HG03442 (cell line): ENCODE measurements around the gene FAM83C.
"Not testable (repeated sequence)": the region's sequence is repeated elsewhere in the genome, so short reads cannot be mapped to it uniquely, and the experiment has no call there.

Source experiments
- ATAC-seq: cut with Tn5 transposase; IDR thresholded peaks from one replicate; pipeline ENCODE4 v1.9.1; 2021; ENCODE audit warnings: mild to moderate bottlenecking, moderate library complexity; ENCODE audit not compliant: unreplicated experiment

The FAM83C gene

DNA sequence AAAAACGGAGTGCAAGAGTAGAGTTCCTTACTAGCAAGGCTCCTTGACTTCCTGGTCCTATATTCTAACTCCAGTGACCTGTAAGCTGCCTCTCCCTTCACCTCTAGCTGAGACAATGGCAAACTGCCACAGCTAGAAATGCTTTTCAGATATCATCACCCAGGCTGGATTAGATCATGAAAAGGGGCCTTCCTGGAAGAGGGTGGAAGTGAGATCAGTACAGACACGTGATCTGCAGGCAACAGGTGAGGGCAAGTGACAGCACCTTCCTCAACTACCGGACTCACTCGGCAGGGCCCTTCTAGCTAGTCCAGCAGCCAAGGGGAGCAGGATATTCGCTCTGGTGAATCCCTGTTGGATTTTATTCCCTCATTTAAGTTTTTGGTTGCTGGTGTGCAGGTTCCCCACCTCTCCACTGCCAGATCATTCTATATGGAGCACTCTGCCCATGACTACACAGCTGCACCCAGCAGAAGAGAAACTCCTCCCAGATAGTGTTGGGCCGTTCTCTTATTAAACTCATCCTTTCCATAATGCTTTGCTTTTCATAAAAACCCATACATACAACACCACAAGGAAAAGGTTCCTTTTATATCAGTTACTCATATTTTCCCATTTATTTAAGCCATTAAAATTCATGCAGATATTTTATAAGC lies 26.4 kb upstream of the FAM83C start:
- no peak for ATAC-seq

DNA sequence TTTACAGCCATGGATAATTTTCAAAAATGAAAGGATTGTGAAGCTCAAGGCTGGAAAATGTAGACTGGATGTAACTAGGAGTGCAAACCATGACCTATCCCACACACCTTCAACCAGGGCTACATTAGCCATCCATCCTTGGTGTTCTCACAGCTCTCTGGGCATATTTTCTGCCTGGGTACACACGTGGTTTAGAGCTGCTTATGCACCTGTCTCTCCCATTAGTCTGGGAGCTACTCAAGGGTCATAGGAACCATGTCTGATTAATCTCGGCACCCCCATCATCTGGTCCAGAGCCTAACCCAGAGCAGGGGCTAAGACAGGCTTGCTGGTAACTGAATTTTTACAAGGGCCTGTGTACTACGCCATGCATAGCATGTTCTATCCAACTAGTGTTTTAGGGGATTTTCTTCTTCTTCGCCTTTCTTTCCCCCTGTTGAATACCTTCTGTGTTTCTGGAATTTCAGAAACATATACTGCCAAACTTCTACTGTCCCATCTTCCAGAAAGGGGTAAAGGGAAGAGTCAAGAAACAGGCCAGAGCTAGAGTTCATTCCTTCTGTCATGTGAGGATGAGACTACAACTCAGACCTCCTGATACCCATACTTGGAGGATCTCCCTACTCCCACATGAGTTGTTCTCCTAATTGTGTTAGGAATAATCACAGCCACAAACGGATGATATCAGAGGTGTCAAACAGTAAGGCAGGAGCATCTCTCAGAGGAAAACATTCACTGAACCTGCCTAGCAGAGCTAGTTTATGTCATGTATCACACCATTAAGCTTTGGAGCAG lies 25.4 kb upstream of the FAM83C start:
- ATAC-seq: no peak

DNA sequence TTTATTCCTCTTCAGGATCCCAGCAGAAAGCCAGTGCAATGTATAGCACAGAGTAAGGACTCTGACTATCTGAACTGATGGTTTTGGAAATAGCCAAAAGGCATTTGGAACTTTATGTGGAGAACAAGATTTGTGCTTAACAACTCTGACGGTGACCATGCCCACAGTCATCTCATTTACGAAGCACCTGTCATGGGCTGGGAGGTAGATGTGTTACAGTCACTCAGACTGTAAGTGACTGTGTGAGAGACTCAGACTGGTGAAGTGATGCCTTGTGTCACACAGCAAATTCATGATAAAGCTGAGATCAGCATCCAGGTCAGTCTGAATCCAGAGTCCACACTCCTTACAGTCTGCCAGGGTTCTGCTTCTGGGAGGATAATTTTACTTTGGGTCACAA lies 23.9 kb upstream of the FAM83C start:
- ATAC-seq: no peak

DNA sequence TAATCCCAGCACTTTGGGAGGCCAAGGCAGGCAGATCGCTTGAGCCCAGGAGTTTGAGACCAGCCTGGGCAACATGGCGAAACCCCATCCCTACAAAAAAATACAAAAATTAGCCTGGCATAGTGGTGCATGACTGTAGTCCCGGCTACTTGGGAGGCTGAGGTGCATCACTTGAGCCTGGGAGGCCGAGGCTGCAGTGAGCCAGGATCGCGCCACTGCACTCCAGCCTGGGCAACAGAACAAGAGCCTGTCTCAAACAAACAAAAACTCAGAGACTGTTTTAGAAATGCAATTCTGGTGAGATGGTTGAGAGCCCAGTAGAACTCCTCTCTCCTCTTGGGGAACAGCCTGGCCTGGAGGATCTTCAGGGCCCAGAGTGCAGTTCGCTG lies 23.4 kb upstream of the FAM83C start:
- not testable (repeated sequence) for ATAC-seq

DNA sequence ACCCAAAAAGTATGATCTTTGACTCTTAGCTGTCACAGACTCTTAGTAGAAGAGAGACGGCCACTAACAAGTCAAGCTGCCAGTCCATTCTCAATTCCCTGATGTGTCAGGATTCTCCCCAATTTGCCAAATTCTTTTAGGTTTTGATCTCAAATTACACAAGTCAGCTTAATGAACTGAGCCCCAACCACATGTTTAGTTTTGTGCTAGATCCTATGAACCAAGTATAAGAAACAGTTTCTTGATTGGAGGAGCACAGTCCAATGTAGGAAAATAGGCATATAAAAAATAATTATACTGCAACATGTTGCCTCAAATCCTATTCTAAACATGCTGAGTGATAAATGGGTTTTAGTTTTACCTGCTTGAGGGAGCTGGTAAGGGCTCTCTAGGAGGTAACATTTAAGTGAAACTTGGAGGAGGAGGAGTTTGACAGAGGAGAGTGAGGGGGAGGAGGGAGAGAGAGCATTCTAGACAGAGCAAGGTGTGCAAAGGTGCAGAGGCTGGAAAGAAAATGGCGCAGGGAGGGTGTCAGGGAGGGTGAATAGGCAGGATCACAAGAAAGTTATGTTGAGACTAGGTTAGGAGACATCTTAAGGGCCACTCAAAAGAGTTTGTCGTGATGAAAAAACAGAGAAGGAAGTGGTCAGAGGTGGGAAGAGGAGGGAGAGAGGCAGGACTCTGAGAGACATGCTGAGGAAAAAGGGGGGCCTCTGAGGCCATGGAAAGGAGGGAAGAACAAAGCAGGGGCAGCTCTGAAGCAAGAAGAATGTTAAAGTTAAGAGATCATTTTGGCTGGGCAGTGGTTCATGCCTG lies 22.8 kb upstream of the FAM83C start:
- no peak for ATAC-seq

DNA sequence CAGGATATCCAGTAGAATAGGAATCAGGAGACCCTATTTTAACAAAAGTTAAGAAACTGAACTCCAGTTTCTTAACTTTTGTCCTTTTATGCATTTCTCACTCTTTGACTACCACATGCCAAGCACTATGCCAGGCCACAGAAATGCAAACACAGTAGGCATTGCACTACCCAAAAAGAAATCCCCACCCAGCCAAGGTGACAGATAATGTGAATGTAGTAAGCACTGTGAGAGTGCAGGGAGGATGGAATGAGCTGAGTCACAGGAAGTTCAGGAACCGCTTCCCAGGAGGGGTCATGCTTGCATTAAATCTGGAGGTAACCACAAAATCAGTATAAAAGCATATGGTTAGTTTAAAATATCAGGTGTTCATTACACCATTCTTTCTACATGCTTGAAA lies 20.1 kb upstream of the FAM83C start:
- no peak for ATAC-seq

DNA sequence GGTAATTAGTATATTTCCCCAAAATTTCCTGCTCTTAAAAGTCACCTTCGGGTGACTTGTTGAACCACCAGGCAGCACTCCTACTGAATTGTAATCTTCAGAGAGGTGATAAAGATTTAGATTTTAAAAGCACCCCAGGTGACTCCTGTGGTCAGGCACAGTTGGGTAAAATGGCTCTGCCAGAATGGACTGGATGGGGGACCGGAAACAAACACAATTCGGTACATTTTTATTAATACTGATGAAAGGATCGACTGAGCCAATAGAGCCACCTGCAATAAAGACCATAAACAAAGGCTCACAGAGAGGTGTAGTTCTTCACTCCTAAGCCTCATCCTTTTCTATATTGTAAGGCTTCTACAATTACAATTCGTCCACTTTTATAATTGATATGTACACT lies 19.6 kb upstream of the FAM83C start:
- no peak for ATAC-seq

DNA sequence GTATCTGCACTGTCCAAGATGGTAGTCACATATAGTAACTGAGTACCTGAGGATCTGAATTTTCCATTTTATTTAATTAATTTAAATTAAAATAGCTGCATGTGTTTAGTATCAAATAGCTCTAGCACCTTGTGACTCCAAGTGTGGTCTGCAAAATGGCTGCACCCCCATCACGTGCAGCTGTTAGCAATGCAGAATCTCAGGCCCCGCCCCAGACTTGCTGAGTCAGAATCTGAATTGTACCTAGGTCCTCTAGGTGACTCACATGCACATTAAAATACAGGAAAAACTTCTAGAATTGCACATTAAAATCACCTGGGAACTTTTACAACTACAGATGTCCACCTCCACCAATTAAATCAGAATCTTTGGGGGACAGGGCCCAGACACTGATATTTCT lies 19.2 kb upstream of the FAM83C start:
- ATAC-seq: no peak

DNA sequence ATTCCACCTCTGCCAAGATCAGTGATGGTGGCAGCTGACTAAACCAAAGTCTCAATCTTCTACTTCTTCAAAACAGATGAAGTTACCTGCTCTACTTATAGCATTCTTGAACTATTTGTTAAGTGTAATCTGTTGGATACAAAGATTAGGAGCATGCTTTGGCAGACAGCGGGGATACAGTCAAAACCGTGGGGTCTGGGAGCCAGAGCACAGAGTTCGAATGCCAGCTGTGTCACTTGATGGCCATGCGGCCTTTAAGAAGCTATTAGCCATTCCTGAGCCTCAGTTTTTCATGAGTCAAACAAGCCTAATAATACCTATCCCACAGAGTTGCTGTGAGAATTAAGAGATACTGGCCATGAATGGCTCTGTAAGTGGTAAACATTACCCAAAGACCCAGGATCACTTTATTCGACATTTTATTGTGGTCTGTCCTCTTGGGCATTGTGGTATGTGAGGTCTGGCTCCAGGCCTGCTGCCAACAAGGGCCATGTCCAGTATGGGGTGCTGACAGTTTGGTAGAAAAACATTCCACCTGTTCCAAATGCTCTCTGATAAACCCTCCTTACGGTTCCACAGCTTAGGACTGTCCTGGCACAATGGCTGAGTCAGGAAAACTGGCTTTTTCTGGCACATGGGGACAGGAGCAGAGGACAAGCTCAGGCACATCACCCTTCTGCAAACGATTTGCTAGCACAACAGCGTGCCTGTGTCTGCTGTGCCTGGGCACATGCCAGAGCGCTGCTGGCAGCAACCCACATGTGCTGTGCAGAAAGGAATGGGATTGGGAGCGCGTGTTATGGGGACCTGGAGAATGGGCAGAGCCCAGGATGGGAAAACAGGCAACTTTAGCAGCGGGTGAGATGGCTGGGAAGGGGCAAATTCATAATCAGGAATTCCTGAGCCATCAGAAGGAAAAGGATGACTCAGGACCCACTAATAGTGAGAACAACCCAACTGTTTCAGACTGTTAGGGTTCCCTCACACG lies 15.7 kb upstream of the FAM83C start:
- ATAC-seq: no peak

DNA sequence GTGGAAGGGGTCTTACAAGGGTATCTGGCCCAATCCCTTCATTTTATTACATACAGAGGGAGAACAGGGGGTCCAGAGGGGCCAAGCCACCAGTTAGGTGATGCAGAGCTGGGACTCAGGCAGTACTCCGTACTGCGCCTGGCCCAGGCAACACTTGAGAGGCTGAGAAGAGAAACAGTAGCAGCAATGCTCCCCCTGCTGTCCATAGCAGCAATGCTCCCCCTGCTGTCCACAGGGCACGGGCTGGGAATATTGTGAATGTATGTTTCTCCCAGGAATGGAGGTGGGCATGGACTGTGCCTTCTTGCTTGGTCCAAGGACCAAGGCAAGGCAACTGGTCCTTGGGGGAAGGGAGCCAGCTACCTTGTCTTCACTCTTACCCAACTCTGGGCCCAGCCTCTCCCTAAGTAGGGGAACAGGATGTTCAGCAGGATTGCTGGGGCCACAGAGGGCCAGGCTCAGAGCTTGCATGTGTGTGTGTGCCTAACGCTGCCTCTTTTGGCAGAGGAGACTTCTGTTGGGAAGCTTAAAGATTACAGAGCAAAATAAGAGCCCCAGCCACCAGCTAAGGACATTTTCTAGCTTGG lies 14.8 kb upstream of the FAM83C start:
- no peak for ATAC-seq

DNA sequence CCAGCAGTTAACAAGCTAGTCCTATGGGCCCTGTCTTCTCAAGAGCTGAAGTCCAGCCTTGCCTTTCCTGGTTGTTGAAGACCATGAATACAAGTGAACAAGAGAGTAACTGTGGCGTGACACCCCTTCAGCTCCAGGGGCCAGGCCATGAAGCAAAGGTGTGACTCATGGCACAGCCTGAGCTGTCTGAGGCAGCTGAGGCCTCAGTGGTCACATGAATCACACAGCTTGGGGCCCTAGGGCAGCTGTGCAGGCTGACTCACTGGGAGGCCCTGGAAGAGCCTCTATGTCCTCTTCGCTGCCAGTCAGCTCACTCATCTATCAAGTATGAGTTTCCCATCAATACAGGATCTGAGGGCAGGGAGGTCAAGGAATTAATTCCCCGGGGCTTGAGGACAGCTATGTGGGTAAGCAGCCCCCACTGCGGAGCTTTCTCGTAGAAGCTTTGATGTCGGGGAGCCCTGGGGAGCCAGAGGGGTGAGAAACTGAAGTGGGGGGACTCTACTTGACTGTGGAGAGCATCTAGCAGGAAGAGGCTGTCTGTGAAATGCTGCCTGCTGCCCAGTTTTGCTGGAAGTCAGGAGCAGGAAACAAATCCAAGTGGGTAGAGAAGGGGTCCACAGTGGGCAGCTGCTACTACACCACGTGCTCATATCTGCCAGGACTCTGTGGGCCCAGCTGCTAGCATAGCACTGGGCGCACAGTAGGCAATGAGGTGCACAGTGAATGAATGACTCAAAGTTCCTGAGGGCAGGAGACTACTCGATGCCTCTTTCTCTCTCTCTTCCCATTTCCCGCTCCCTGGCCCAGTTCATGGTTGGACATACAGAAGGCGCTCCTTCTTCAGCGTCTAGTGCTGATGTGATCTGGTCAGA lies 13.7 kb upstream of the FAM83C start:
- no peak for ATAC-seq

DNA sequence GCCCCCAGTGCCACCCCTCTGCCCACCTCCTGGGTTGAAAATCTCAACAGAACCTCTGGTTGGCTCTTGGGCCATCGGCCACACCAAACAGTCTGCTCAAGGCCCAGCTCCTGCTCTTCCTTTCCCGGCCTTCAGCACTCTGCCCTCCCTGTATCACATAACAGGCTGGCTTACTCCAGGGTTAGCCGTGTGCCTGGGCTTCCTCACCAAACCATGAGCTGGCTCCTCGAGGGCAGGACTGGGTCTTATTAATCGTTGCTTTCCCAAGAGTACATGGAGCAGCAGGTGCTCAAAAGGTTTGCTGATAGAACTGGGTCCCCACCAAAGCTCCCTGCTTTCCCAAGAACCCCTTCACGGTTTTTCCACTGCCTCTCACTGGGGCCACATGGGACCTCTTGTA lies 12.7 kb upstream of the FAM83C start:
- ATAC-seq: no peak

DNA sequence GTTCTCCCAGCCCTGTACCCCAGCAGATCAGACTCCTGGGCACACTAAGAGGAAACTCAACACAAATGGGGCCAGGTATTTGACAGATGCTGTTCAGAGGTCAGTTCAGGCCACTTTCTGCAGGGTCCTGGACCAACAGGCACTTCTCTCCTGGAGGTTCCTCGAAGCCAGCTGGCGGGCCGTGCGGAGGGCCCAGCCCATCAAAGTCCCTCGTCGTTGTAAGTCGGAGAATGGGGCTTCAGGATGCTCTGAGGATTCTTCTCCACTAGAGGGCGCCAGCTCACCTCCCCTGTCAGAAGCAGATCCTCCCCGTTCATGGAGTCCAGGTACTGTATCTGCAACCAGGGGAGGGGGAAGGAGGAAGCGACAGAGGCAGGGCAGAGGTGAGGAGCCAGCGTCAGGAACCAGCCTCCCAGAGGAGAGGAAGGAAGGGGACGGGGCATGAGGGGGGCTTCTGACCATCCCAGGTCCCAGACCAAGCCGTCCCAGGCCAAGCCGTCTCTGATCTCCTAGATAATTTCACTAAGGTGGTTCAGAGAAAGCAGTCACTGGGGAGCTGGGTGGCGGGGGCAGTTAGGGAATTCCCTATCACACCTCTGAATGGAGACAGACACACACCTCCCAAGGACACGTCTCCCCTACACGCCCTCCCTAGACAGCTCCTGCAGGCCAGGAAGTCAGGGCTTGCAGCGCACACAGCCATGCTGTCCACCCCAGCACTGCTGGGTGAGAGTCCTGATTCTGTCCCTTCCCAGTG lies 11.7 kb upstream of the FAM83C start:
- peak; percentile 49 for ATAC-seq

DNA sequence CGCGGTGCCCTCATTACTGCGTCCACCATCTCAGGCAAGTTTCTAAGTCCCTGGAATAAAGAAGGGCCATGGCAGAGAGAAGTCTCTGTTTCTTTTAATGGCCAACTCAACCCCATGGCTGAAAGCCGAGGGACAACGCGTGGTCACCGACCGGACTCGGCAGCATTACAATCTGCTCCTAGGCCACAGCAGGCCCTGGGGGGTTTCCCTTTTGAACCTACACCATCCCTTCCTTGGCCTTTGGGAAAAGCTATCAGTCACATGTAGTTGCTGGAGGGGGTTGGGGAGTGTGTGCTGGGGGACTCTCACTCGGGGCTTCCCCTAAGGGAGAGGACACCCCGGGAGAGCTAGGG lies 11.1 kb upstream of the FAM83C start:
- ATAC-seq: no peak

DNA sequence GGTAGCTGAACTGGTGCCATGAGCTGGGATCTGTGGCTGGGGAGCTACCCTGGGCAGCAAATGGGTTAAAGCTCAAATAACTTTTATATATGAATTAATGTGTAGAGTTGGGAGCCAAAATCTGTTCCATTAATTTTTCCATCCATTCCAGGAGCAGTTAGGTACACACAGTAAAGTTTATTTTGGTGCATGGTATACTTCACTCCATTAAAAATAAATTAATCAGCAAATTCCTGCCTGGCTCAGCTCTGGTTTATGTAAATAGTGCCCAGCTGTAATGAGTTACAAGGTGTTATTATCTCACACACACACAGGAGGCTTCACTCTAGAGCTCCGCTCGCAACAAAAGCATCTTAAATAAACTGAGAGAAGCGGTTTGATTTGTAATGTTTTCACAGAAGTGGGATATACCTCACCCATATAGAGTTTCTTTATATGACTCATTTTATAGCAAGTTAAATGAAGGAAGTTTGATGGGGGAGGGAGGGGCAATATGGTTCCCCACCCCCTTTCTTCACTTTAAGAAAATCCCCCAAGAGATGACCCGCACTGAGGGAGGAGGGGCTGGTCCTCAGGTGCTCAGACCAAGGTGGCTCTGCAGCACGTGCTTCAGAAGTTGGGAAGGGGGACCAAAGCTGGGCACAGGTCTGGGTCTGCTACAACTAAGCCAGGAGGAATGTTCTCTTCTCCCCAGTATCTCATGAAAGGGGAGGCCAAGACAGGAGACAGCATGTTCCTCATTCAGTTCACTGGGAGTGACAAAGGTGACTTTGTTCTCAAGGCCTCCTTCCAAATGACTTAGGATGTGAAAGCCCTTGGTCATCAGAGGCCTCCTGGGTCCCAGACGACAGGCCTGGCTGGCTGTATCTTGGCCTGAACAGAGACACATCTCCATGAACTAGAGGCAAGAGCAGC lies 10.5 kb upstream of the FAM83C start:
- no peak for ATAC-seq

DNA sequence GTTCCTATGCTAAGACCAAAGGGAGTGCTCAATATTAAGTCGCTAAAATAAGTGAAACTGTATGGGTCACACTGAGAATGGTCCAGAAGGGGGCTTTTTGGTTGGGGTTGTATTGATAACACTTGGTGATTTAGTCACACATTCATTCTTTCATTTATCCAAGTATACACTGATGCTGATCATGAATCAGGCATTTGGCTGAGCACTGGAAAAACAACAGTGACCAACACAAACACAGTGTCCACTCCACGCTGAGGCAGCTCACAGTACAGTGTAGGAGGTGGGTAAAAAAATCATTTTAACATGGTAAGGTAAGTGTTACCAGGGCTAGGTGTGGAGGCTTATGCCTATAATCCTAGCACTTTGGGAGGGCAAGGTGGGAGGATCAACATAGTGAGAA lies 9.2 kb upstream of the FAM83C start:
- no peak for ATAC-seq

DNA sequence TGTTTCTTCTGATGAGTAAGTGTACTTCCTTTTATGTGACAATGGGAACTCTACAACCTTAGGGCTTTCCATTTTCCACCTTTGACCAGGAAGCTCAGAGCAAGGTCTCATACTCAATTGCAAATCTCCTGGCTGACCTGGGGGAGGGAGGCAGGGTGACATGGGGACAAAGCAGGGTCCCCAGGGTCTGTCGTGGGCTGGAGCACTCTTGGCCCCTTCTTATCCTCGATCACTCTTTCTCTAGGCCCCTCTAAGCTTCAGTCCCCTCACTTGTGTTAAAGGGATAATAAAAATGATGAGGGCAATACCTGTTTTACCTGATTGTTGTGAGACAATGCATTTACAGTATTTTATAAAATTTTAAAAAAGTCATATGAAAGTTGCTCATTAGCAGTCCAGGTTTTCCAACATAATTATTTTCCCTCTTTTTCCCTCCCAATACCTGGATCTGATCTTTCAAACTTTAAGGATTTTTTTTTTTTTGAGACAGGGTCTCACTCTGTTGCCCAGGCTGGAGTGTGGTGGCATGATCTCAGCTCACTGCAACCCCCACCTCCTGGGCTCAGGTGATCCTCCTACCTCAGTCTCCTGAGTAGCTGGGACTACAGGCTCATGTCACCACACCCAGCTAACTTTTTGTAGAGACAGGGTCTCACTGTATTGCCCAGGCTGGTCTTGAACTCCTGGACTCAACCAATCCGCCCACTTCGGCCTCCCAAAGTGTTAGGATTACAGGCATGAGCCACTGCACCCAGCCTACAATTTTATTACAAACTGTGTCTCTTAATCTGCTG lies 8.4 kb upstream of the FAM83C start:
- ATAC-seq: no peak
